Measurements from ENCODE around the gene PTBP3. TPM values are rescaled to one million over a fixed set of nuclear protein-coding genes. Genes with fewer than 3 reads are reported as not detected.

Gene PTBP3
- polyA plus RNA-seq, 4 donors, result 80.3 to 110 (median 84.2) TPM

DNA sequence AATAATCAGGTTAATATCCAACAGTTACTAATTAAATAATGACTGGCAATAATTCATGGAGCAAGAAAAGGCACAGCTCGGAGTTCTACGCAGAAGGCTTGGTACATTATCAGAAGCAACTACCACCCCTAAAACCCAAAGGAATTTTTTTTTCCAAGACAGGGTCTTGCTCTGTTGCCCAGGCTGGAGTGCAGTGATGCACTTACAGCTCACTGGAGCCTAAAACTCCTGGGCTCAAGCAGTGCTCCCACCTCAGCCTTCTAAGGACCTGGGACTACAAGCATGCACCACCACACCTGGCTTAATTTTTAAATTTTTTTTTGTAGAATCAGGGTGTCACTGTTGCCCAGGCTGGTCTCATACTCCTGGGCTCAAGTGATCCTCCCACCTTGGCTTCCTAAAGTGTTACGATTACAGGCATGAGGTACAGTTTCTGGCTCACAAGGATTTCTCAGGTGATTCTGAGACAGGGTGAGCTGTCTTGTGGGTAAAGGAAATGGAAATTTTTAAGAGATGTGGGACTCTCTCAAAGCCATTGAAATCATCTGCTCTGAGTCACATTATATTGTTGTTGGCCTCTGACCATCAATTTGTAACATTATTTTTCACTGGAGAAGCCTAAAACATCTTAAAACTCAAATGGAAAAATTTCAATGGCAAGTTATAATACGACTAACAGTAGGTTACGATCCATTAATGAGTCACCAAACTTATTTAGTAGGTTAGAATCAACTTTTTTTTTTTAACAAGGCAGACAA lies 26.8 kb upstream of the PTBP3 start:
- DNase-seq (ENCODE audit: low read depth in 4 of 4, low spot score in 2 of 4), result no peak

DNA sequence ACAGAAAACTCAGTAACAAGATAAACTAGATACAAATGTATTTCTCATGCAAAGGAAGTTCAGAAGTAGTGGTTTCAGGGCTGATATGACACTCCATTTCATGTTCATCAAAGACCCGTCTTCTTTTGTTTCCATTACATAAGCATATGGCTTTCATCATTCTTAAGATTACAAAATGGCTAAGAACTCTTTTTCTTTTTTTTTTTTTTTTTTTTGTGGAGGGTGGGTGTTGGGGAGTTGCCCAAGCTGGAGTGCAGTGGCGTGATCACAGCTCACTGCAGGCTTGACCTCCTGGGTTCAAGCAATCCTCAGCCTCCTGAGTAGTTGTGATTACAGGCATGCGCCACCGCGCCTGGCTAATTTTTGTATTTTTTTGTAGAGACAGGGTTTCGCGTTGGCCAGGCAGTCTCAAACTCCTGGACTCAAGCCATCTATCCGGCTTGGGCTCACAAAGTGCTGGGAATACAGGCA lies 22.0 kb upstream of the PTBP3 start:
- no peak for DNase-seq (ENCODE audit: low read depth in 4 of 4, low spot score in 2 of 4)

DNA sequence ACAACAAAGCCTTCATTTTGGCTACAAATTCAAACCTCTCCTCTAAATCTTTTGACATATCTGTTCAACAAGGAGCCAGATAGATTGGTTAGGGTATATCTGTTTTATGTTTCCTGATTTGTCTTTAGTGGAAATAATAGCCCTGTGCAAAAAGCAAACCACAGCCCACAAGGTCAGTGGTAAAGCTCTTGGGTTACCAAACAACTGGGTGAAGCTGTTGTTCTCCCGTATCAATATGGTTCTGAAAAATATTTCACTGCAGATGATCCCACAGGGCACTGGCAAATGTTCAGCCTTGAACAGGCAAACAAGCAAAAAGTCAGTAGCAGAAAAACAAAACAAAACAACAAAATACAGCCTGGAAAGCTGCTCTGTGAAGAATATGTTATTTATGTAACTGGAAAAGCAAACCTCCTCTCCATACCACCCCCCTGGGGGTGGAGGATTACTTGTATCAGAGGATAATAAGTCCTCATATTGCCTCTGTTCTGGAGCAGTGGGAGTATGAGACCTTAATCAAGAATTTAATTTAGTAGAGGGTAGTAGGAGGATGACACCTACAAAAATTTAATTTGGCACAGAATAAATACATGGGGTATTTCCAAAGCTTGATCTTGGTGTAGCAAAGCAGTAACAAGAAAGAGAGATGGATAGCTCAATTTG lies 20.8 kb upstream of the PTBP3 start:
- DNase-seq (ENCODE audit: low read depth in 4 of 4, low spot score in 2 of 4), result no peak

DNA sequence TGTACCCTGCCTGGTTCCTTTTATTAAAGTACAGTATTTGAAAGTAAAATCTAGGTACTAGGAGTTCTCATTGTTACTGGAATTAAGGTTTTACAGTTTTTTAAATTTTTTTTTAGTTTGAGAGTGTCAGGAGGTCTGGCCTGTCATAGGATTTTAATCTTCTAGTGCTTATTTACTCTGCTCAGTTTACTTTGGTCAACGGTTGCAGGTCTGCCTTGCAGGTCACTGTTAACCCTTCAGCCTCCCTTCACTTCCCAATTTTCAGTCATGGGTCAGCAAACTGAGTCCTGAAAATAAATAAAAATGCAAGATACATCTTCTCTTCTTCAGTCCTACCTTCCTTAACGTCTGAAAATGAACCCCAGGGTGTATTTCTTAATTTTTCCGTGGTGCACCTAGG lies 18.8 kb upstream of the PTBP3 start:
- no peak for DNase-seq (ENCODE audit: low read depth in 4 of 4, low spot score in 2 of 4)

DNA sequence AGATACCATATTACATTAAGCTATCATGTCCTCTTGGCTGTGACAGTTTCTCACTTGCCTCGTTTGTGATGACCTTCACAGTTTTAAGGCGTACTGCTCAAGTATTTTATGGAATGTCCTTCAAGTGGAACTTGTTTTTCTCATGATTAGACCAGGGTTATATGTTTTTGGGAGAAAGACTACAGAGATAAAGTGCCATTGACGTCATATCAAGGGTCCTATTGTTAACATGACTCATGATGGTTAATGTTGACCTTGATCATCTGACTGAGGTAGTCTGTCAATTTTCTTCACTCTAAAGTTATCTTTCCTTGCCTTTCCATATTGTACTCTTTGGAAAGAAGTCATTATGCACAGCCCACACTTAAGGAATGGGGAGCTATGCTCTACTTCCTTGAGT lies 17.8 kb upstream of the PTBP3 start:
- no peak for DNase-seq (ENCODE audit: low read depth in 4 of 4, low spot score in 2 of 4)

DNA sequence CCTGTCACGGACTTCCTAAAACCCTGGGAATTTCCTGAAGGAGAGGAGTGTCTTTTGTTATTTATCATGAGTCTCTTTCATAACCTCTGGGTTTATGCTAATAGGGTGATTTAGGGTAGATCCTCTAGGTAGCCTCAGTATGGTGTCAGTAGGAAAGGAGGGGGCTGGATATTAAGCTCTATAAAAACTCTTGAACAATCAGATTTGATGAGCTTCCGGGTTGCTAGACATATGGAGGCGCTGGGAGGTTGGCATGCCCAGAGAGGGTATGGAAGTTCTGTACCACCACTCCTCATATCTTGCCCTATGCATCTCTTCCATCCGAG lies 15.6 kb upstream of the PTBP3 start:
- DNase-seq (ENCODE audit: low read depth in 4 of 4, low spot score in 2 of 4), result no peak

DNA sequence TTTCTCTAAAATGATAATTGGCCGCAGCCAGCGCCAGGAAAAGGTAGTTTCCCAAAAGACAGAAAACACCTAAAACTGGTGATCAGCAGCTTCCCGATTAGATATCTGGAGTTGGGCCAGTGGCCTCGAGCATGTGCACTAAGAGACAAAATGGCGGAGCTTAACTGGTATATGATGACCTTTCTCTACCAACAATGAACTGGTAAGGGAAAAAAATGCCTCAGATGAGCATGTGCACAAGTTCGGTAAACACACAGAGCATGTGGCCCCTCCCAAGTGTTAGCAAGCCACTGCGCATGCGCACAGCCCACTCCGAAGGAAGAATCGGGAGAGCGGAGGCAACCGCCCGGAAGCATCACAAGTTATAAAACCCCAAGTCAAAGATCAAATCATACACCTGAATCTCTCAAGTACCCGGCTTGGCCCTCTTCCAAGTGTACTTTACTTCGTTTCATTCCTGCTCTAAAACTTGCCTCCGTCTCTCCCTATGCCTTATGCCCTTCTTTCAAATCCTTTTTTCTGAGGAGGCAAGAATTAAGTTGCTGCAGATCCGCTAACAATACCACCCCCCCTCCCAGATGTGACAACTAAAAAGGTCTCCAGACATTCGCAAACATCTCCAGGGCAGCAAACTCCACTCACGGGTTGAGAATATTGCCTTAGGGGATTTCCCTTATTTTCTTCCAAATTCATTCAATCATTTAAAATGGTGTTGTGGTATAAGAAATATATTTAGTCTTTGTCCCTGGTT lies 15.0 kb upstream of the PTBP3 start:
- peak in 2 of 4 donors; percentile 55 to 66 for DNase-seq (ENCODE audit: low read depth in 4 of 4, low spot score in 2 of 4)

DNA sequence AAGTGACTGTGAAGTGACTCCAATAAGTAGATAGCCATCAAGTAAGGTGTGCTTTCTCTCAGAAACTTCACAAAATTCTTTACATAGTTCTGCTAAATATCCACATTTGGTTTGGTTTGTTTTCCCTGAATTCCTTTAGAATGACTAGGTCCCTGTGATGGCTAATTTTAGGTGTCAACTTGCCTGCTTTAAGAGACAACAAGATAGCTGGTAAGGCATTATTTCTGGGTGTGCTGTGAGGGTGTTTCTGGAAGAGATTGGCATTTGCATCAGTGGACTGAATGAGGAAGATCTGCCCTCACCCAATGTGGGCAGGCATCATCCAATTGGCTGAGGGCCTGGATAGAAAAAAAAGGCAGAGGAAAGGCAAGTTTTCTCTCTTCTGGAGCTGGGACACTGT lies 8.3 kb upstream of the PTBP3 start:
- DNase-seq (ENCODE audit: low read depth in 4 of 4, low spot score in 2 of 4), result no peak

DNA sequence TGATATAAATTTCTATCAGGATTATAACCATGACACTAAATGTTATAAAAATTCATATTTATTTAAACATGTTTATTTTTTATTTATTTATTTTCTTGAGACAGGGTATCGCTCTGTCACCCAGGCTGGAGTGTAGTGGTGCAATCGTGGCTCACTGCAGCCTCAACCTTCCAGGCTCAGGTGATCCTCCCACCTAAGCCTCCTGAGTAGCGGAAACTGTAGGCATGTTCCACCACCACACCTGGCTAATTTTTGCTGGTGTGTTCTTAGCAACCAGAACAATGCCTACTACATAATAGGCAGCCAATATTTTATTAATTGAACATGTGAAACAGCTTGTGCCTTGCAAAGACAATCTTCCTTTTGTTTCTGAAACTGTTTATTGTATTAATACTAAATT lies 6.5 kb upstream of the PTBP3 start:
- no peak for DNase-seq (ENCODE audit: low read depth in 4 of 4, low spot score in 2 of 4)

DNA sequence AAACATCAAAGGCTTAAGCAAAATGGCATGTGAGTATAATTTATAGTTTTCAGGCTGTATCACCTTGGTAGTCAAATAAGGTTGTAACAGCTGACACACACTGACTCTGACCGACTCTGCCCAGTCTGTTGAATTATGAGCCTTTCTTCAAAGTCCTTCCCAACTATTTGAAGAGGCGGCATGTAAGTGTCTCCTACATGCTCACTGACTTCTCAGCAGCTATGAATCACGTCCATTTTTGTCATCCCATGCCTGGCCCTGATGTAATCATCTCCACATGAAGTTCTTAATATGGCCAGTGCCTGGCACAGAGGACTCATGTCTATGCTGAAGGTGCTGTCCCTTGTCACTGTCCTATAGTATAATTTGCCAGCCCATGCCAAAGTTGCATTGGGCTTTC lies 5.1 kb upstream of the PTBP3 start:
- DNase-seq (ENCODE audit: low read depth in 4 of 4, low spot score in 2 of 4), result no peak

DNA sequence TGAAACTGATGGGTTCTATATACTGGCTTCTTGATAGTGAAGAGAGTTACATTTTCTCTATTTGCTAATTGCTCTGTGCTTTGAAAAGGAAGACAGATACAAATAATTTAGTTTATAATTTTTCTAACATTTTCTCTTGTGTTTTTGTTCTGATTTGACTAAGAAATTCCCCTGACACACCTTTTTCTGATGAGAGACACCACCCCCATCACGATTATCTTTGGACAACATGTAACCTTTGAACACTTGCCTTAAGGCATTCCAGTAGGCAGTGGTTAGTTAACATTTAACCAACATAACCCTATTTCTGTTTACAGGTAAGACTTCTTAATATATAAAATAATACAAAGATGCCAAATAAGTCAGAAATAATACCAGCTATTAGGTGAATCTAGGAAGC lies 4.1 kb upstream of the PTBP3 start:
- no peak for DNase-seq (ENCODE audit: low read depth in 4 of 4, low spot score in 2 of 4)

DNA sequence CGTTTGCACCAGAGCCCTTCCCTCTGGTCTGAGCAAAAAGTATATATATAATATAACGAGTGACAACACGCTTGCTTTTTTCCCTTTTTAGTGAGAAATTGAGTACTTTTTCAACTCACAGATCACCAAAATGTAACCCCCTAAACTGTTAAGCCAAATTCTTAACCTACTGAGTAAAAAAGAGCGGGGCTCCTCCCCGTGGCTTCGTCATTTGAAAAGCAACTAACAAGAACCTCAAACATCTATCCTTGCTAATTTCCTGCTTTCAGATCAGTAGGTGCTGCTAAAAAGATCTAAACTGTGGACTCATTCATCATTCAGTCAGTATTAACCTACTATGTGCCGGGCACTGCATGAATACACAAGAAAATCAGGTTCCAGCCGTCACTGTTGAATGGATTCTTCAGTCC lies 1.0 kb upstream of the PTBP3 start:
- peak in 2 of 4 donors; percentile 29 for DNase-seq (ENCODE audit: low read depth in 4 of 4, low spot score in 2 of 4)

DNA sequence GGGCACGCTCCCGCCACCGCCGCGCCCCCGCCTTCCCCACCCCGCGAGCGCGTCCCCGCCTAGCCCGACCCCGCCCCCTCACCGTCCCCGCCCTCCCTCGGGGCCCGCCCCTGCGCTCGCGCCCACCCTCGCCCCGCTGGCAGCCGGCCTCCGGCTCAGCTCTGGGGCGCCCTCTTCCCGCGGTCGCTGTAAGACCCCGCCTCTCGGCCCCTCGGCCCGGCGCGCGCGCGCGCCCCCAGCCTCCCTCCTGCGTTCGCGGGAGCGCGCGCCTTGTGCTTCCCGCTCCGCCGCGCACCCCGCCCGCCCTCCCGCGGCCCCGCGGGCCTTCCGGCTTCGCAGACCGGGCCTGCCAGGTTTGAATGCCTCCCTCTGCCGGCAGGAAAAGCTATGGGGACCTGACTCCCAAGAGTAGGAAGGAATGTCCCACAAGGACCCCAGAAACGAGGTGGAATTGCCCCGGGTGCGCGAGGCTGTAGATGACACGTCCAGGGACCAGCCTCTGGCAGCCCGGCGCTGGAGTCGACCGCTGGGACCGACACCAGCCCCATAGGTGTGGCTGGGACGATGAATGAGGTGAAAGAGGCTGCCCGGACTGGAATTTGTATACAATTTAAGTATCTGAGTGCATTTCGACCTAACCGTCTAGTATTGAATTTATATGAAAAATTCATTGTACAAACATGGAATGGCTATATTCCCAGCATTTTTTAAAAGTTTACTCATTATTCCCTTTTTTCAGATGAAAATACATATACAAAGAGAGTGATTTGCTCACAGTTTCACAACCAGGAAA lies 416 bp upstream of the PTBP3 start:
- peak; percentile 73 to 92 (median 90) for DNase-seq (ENCODE audit: low read depth in 4 of 4, low spot score in 2 of 4)

DNA sequence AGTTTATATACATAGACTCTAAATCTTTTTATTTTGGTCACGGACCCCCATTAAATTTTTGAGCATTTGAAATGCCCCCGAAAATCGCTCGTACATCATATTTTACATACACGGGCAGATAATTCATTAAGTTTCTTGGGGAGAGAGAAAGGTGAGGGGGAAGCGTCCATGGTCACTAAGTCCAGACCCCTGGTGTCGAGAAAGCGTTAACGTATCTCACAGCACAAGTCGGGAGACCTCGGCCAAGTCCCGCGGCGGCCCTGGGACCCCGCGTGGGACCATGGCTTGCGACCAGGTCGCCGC lies 794 bp downstream of the PTBP3 start:
- DNase-seq (ENCODE audit: low read depth in 4 of 4, low spot score in 2 of 4), result no peak

DNA sequence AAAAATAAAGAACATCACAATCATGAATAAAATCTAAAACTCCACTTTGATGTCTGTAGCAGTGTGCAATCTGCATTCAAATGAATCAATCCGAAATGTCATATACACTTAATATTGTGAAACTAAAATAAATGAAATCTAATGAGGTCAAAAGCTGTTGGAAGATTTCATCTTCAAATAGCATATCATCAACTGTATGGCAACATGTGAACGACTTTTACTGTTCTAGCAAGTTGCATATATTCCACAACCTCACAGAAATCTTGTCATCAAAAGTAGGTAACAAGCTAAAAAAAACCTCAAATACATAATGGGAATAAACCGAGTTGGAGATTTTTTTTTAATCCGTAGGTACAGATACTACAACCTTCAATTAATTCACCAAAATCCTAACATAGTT lies 1.2 kb downstream of the PTBP3 start:
- DNase-seq (ENCODE audit: low read depth in 4 of 4, low spot score in 2 of 4), result peak in 1 of 4 donors; percentile 31

DNA sequence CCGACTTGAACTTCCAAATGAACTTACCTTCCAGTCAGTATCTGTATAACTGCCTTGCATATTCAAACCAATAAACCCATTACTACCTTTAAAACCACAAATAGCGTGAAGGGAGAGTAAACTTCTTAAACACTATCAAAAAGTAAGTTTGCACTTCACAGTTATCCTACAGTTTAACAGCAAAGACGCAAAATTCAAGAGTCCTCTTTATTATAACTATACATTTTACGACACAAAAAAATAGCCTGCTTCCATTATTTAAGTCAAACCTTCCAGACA lies 1.8 kb downstream of the PTBP3 start:
- no peak for DNase-seq (ENCODE audit: low read depth in 4 of 4, low spot score in 2 of 4)

DNA sequence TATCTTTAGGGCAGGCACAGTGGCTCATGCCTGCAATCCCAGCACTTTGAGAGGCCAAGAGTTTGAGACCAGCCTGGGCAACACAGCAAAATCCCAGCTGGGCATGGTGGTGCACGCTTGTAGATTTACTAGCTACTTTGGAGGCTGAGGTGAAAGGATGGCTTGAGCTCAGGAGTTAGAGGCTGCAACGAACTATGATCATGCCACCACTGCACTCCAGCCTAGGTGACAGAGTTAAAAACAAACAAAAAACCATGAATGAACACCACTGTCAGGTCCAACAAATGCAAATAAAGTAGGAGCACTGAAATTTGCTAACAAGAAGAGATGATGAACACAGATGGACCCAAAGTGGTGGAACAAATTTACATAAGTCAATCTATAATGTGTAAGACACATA lies 4.9 kb downstream of the PTBP3 start:
- DNase-seq (ENCODE audit: low read depth in 4 of 4, low spot score in 2 of 4), result no peak

DNA sequence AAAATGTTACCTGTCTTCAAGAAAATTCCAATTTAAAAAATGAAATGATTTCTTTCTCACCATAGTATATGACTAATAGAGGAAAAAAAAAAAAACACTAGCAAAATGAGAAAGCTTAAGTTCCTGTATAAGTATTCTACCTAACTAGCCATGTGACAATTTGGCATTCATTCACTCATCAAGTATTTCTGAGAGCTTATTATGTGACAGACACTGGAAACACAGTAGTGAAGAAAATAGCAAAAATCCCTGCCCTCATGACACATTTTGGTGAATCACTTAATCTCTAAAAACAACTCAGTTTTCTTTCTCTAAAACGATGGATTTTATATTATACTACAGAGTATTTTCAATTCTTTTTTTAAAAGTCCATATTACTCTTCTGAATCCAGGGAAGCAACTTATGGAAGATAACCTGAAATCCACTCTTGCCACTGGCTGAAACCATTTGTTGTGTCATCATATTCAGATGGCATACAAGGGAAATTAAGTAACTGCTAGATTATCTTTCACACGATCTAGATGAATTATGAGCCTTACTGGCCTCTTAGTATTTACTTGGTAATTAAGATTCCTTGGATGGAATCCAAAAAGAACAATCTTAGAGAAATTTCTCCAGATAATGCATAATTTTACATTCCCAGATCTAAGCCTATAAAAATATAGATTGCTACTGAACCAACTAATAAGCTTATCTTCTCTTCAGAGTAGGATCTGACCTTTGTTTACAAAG lies 5.5 kb downstream of the PTBP3 start:
- no peak for DNase-seq (ENCODE audit: low read depth in 4 of 4, low spot score in 2 of 4)

DNA sequence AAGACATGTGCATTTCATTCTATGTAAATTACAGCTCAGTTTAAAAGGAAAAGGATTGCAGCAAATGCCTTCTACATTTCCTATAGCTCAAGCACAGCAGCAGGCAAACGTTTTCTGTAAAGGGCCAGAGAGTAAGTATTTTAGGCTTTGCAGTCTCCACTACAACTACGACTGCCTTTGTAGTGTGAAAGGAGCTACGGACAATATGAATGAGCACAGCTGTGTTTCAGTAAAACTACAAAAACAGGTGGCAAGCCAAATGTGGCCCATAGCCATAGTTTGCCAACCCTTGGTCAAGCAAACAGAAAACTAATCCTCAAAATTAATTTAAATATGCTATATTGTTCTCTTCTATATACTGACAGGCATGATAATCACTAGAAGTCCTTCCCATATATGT lies 7.2 kb downstream of the PTBP3 start:
- no peak for DNase-seq (ENCODE audit: low read depth in 4 of 4, low spot score in 2 of 4)

DNA sequence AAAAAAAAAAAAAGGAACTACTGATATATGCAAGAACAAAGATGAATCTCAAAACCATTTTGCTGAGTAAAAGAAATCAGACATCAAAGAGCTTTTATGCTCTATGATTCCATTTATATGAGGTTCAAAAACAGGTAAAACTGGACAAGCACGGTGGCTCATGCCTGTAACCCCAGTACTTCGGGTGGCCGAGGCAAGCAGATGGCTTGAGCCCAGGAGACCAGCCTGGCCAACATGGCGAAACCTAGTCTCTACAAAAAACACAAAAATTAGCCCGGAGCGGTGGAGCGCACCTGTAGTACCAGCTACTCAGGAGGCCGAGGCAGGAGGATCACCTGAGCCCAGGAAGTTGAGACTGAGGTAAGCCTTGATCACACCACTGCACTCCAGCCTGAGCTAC lies 7.8 kb downstream of the PTBP3 start:
- DNase-seq (ENCODE audit: low read depth in 4 of 4, low spot score in 2 of 4), result no peak

DNA sequence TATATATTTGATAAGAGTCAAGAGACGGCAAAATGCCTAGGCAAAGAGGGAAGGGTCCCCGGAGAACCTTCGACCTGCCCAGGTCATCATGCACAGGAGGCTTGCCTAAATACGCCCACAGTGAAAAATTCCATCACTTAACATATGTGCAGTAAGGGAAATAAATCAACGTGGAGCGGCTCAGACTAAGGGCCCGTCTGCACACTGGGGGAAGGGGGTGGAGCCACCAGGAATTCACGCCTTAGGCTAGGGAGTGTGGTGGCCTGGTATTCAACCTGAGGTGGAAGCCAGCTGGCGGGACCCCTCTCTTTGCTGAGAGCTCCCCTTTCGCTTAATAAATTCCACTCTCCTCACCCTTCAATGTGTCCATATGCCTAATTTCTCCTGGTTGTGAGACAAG lies 8.3 kb downstream of the PTBP3 start:
- DNase-seq (ENCODE audit: low read depth in 4 of 4, low spot score in 2 of 4), result no peak
